Measurements from ENCODE around the gene ART4. TPM values are rescaled to one million over a fixed set of nuclear protein-coding genes. Genes with fewer than 3 reads are reported as not detected.
A peak's percentile ranks its signal among the peaks of the same experiment; 100 is the strongest.

The ART4 gene
- total RNA-seq, 2 experiments from 2014 or later = not detected

- Mint-ChIP-seq H3K9me3 (no peaks in the 10 kb centered on the region), H3K27me3 (no peaks in the 10 kb centered on the region), H3K4me1 (ENCODE audit: low read depth) (peaks cover 37% of the 10 kb centered on the region), H3K36me3 (ENCODE audit: low read depth) (peaks cover 31% of the 10 kb centered on the region), H3K4me3 (no peak overlapping the region), H3K27ac (no peak overlapping the region)
- TF ChIP-seq, protein P1, sequence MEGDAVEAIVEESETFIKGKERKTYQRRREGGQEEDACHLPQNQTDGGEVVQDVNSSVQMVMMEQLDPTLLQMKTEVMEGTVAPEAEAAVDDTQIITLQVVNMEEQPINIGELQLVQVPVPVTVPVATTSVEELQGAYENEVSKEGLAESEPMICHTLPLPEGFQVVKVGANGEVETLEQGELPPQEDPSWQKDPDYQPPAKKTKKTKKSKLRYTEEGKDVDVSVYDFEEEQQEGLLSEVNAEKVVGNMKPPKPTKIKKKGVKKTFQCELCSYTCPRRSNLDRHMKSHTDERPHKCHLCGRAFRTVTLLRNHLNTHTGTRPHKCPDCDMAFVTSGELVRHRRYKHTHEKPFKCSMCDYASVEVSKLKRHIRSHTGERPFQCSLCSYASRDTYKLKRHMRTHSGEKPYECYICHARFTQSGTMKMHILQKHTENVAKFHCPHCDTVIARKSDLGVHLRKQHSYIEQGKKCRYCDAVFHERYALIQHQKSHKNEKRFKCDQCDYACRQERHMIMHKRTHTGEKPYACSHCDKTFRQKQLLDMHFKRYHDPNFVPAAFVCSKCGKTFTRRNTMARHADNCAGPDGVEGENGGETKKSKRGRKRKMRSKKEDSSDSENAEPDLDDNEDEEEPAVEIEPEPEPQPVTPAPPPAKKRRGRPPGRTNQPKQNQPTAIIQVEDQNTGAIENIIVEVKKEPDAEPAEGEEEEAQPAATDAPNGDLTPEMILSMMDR (IDR thresholded peaks at IDR 0.05) = no peak
- DNase-seq (no peak), ATAC-seq (no peak)
- POLR2A ChIA-PET = interaction anchor here (0.7 to 3.0 kb wide), 9 partner anchors 10 to 388 kb away, joined by 3 to 33 read pairs (median 5); a partner anchor contains a TSS
- intact Hi-C loops (cut with micrococcal nuclease) = loop anchor here (1.0 kb wide), 1 partner anchor 28 kb away; a partner anchor contains a TSS
- CTCF ChIA-PET = interaction anchor here (0.9 to 3.4 kb wide), 8 partner anchors 13 to 418 kb away, joined by 3 to 18 read pairs (median 4); partner anchors contain the start of gene RERG
Observed at GRCh38 chr12:14802721-14803010, 40.7 kb downstream of the ART4 start.

DNA sequence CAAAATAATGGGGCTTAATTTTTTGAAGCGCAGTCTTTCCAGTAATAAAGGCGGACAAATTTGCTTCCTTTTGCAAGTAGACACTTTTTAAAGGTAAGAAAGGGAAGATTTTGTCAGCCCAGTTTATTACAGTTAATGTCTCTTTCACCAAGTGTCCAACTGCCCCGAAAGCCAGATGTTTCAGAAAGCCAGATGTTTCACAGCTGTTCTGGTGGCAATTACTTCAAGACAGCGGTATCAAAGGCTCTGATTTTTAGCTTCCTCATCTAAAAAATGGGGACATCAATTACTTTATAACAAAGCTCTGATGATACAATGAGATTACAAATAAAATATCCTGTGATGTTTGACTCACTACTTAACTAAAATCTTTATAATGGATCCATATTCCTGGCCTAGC lies 41.1 kb downstream of the ART4 start:
- intact Hi-C loops (cut with micrococcal nuclease) = loop anchor here (1.0 kb wide), 1 partner anchor 28 kb away; a partner anchor contains a TSS
- Mint-ChIP-seq H3K4me3 (no peak overlapping the region), H3K9me3 (no peaks in the 10 kb centered on the region), H3K4me1 (ENCODE audit: low read depth) (peaks cover 37% of the 10 kb centered on the region), H3K27ac (no peak overlapping the region), H3K36me3 (ENCODE audit: low read depth) (peaks cover 35% of the 10 kb centered on the region), H3K27me3 (no peaks in the 10 kb centered on the region)
- ATAC-seq (no peak), DNase-seq (no peak)
- CTCF ChIA-PET = interaction anchor here (1.0 to 3.4 kb wide), 7 partner anchors 17 to 419 kb away, joined by 3 to 18 read pairs (median 5); partner anchors contain the start of gene RERG
- TF ChIP-seq, protein P1 (IDR thresholded peaks at IDR 0.05) = no peak
- POLR2A ChIA-PET = interaction anchor here (0.7 to 3.0 kb wide), 8 partner anchors 9 to 388 kb away, joined by 3 to 33 read pairs (median 5); a partner anchor contains a TSS

DNA sequence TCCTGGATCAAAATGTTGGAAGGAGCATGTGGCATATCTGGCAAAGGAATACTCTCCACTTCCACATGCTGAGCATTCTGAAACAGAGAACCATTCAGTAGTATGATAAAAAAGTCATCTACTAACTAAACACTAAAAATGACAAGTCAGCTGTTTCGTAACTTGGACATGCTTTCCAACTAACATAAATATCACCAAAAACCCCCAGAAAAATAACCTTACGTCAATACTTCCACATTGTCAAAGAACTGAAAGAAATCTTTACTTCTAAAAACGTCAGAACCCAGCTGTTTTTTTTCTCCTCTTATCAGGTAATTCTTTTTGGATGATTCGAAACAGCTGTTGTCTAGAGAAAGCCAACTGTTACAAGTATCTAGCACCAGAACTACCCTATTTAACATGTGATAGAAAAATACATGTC lies 48.3 kb downstream of the ART4 start:
- POLR2A ChIA-PET = interaction anchor here (0.7 to 1.6 kb wide), 2 partner anchors 11 to 102 kb away, joined by 3 to 4 read pairs; no protein-coding TSS in a partner anchor
- peaks cover 3% of the 10 kb centered on the region for H3K4me1 Mint-ChIP-seq (ENCODE audit: low read depth)
- no peaks in the 10 kb centered on the region for H3K9me3 Mint-ChIP-seq
- ATAC-seq = no peak
- intact Hi-C loops (cut with micrococcal nuclease) = no loop called here
- peak overlapping the region; percentile 7 for H3K27ac Mint-ChIP-seq
- H3K36me3 Mint-ChIP-seq (ENCODE audit: low read depth) = peaks cover 72% of the 10 kb centered on the region
- no peak overlapping the region for H3K4me3 Mint-ChIP-seq
- DNase-seq = no peak
- TF ChIP-seq, protein P1 (IDR thresholded peaks at IDR 0.05) = no peak
- H3K27me3 Mint-ChIP-seq = no peaks in the 10 kb centered on the region
- CTCF ChIA-PET = interaction anchor here (2.7 kb wide), 1 partner anchor 10 kb away, joined by 9 read pairs; no protein-coding TSS in a partner anchor

- Mint-ChIP-seq H3K27me3 (no peaks in the 10 kb centered on the region), H3K4me1 (ENCODE audit: low read depth) (peaks cover 4% of the 10 kb centered on the region), H3K4me3 (no peak overlapping the region), H3K36me3 (ENCODE audit: low read depth) (peaks cover 46% of the 10 kb centered on the region), H3K27ac (no peak overlapping the region), H3K9me3 (no peaks in the 10 kb centered on the region)
- intact Hi-C loops (cut with micrococcal nuclease) = no loop called here
- ATAC-seq (no peak), DNase-seq (no peak)
- CTCF ChIA-PET = interaction anchor here (0.8 to 2.6 kb wide), 4 partner anchors 9 to 17 kb away, joined by 3 to 17 read pairs (median 6); a partner anchor contains a TSS
- TF ChIP-seq, protein P1 (IDR thresholded peaks at IDR 0.05) = no peak
- POLR2A ChIA-PET = interaction anchor here (1.2 to 1.4 kb wide), 2 partner anchors 9 to 15 kb away, joined by 3 read pairs; no protein-coding TSS in a partner anchor
Observed at GRCh38 chr12:14785568-14785967, 57.8 kb downstream of the ART4 start.

- CTCF ChIA-PET = interaction anchor here (0.9 to 4.1 kb wide), 5 partner anchors 9 to 18 kb away, joined by 3 to 17 read pairs (median 9); no protein-coding TSS in a partner anchor
Observed at GRCh38 chr12:14784471-14784870, 58.9 kb downstream of the ART4 start.

More at GRCh38 chr12:14784471-14784870, 58.9 kb downstream of the ART4 start:
- no peaks in the 10 kb centered on the region for H3K27me3 Mint-ChIP-seq
- no peak overlapping the region for H3K4me3 Mint-ChIP-seq
- TF ChIP-seq, protein P1 (IDR thresholded peaks at IDR 0.05) = no peak
- intact Hi-C loops (cut with micrococcal nuclease) = no loop called here
- peaks cover 35% of the 10 kb centered on the region for H3K36me3 Mint-ChIP-seq (ENCODE audit: low read depth)
- no peak for ATAC-seq
- POLR2A ChIA-PET = interaction anchor here (0.6 to 2.0 kb wide), 5 partner anchors 9 to 14 kb away, joined by 3 to 14 read pairs (median 3); a partner anchor contains a TSS
- H3K27ac Mint-ChIP-seq = no peak overlapping the region
- H3K4me1 Mint-ChIP-seq (ENCODE audit: low read depth) = peaks cover 7% of the 10 kb centered on the region
- H3K9me3 Mint-ChIP-seq = no peaks in the 10 kb centered on the region
- DNase-seq = no peak

Data from activated CD8-positive, alpha-beta T cell treated with anti-CD3 and anti-CD28 coated beads for 36 hours (primary cell).